ENCODE measurements around the gene FANCD2OS. TPM values are rescaled to one million over a fixed set of nuclear protein-coding genes. Genes with fewer than 3 reads are reported as not detected.
A peak's percentile ranks its signal among the peaks of the same experiment; 100 is the strongest.
"Not testable (repeated sequence)": the region's sequence is repeated elsewhere in the genome, so short reads cannot be mapped to it uniquely, and the experiment has no call there.

Gene FANCD2OS, protein sequence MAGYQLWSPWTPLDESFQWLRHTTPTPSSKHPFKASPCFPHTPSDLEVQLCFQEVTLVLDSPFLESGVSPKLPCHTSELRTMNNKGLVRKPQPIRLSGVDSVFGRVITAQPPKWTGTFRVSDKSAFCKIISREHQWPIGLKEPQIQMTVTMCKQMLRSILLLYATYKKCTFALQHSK
- polyA plus RNA-seq (ENCODE audit: insufficient read length), result not detected

DNA sequence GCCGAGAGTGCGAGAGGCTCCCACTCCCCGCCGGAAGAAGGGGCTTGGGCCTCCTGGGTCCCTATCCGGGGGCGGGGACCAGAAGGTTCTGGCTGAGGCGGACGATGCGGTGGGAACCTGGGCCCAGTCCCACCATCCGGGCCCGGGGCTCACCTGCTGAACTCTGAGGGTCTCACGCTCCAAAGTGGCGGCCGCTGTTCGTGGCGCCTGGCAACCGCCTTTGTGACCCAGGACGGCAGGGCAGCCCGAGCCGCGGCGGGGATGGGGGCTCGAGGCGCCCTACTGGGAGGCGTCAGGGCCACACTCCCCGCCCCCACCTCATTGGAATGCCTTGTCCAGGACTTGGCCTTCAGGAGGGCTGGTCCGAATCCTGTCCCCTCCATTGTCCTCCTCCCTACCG, at the start of gene FANCD2OS:
FANCD2OS (minus strand) TSS at position 165 of the 400 bp plus-strand sequence. CDS start 3,481 bp downstream, outside the sequence.
- DNase-seq, result no peak

DNA sequence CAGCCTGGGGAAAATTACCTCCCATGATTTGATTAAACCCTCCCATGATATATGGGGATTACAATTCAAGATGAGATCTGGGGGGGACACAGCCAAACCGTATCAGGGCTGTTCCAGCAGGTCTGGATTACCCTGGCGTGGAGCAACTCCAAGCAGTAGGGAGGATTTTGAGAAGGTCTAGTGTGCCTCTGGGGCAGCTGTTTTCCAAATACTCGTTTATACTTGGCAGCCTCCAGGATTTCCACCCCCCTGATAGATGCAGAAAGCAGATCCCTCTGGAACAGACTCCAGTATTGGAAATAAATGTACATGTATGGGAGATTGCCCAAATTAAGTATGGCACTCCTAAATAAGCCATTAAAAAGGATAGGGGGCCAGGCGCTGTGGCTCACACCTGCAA, 49.0 kb upstream of the FANCD2OS start:
- peak; percentile 72 for DNase-seq

DNA sequence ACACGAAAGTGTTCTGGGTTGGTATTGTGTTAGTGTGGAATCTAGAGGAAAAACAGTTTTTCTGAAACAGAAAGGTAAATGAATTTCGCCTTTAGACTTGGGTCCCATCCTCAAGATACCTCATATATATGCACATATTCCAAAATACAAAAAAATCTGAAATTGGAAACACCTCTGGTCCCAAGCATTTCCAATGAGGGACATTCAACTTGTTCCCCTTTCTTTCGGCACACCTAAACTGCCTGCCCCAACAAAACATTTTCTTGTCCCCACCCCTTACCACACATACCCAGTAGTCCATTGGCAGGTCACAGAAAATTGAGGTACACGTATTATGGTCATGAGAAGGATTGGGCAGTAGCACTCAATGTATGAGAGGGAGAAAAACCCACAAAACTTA, 47.6 kb upstream of the FANCD2OS start:
- no peak for DNase-seq

DNA sequence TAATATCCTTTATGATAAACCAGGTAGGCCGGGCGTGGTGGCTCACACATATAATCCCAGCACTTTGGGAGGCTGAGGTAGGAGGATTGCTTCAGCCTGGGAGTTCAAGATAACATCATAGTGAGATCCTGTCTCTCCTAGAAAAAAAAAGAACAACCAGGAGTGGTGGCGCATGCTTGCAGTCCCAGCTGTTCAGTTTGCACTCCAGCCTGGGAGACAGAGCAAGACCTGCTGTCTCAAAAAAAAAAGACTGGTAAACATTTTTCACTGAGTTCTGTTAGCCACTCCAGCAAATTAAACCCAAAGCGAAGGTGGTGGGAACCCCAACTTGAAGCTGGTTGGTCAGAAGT, 47.0 kb upstream of the FANCD2OS start:
- DNase-seq, result no peak

DNA sequence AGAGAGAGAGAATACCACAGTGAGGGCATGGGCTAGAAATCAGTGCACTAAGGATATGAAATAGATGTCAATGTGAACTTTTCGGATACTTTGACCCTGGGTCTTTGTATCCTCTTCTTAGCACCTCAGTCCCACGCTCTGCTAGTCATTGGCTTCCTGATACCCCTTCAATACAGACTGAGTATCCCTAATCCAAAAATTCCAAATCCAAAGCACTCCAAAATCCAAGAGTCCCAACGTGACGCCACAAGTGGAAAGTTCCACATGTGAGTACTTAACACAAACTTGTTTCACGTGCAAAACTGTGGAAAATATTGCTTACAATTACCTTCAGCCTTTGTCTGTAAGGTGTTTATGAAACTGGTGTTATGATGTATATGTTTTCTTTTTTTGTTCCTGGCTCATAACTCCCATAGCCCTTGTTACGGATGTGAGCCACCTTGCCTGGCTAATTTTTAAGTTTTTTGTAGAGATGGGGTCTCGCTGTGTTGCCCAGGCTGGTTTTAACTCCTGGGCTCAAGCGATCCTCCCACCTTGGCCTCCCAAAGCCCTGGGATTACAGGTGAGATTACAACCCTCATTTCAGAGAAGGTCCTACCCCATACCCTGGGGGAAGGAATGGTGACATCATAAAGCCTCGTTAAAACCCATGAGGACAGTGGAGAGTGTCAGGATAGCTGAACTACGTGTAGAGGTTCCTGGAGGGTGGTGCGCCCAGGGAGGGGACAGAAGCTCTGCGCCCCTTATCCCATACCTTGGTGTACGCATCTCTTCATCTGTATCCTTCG, 46.5 kb upstream of the FANCD2OS start:
- DNase-seq, result no peak

DNA sequence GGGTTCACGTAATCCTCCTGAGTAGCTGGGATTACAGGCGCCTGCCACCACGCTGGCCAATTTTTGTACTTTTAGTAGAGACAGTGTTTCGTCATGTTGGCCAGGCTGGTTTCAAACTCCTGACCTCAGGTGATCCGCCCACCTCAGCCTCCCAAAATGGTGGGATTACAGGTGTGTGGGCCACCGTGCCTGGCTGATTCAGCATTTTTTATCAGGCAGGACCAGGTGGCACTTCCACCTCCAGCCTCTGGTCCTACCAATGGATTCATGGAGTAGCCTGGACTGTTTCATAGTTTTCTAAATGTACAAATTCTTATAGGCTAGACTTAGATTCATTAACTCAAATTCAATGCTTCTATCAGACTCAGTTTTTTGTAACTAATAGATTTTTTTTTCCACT, 42.9 kb upstream of the FANCD2OS start:
- no peak for DNase-seq

DNA sequence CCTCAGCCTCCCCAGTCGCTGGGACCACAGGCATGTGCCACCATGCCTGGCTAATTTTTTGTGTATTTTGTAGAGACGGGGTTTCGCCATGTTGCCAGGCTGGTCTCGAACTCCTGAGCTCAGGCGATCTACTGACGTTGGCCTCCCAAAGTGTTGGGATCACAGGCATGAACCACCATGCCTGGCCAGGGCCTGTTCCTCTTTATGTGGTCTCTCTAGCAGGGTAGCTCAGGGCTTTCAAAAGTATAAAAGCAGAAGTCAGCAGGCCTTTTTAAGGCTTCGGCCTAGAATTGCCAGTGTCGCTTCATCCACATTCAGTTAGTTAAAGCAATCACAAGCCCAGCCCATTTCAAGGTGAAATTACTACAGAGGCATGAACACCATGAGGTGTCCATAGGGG, 41.2 kb upstream of the FANCD2OS start:
- no peak for DNase-seq

DNA sequence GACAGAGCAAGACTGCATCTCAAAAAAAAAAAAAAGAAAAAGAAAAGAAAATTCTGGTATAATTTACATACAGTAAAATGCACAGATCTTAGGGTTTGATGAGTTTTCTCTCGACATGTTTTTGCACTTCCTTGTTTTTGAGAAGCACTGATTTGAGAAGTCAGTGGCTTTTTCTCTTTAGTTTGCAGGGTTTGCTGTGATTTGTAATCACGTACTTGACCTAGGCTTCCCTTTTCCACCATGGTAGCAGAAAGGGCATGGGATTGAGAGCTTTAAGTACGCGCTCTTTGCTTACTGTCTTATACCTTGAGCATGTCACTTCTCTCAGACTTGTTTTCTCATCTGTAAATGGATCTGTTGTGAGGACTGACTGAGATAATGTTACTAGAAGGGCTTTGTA, 37.6 kb upstream of the FANCD2OS start:
- DNase-seq, result no peak

DNA sequence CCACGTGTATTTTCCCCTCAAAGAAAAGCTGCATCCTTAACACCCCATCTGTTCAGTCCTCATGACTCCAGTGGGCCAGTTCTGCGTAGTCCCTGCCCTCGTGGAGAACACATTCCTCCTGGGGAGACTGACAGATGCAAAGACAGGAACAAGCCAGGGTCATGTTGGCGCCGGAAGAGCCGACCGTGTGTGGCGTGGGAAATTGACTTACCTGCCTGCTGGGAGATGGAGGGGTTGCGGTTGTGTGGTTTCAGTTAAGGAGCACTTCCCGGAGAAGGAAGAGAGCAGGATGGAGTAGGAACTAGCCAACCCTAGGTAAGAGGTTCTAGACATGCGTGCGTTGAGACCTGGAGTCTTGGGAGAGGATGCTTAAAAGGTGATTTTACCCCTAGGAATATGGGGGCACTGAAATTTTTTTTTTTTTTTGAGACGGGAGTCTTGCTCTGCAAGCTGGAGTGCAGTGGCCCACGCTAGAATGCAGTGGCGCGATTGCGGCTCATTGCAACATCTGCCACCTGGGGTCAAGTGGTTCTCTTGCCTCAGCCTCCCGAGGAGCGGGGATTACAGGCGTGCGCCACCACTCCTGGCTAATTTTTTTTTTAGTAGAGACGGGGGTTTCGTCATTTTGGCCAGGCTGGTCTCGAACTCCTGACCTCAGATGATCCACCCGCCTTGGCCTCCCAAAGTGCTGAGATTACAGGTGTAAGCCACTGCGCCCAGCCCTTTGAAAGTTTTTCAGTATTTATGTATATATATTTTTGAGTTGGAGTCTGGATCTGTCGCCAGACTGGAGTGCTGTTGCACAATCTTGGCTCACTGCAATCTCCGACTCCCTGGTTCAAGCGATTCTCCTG, 34.9 kb upstream of the FANCD2OS start:
- no peak for DNase-seq

DNA sequence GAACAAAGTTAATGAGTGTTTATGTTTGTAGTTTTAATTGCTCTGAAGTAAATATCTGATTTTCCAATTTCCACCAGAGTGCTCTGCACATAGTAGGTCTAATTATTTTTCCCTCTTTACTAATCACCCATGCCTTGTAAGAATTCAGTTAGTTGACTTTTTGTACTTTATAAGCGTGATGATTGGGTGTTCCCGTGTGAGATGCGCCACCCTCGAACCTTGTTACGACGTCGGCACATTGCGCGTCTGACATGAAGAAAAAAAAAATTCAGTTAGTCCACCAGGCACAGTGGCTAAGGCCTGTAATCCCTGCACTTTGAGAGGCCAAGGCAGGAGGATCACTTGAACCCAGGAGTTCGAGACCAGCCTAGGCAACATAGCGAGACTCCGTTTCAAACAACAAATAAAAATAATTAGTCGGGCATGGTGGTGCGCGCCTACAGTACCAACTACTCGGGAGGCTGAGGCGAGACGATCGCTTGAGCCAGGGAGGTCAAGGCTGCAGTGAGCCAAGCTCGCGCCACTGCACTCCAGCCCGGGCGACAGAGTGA, 33.0 kb upstream of the FANCD2OS start:
- DNase-seq, result no peak

DNA sequence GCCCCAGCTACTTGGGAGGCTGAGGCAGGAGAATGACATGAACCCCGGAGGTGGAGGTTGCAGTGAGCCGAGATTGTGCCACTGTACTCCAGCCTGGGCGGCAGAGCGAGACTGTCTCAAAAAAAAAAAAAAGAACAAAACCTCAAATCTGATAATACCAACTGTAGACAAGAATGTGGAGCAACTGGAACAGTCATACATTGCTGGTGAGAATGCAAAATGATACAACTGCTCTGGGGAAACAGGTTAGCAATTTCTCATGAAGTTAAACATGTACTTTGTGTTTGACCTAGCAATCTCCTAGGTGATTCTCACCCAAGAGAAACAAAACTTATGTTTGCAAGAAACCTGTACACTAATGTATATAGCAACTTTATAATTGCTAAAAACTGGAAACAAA, 29.1 kb upstream of the FANCD2OS start:
- no peak for DNase-seq

DNA sequence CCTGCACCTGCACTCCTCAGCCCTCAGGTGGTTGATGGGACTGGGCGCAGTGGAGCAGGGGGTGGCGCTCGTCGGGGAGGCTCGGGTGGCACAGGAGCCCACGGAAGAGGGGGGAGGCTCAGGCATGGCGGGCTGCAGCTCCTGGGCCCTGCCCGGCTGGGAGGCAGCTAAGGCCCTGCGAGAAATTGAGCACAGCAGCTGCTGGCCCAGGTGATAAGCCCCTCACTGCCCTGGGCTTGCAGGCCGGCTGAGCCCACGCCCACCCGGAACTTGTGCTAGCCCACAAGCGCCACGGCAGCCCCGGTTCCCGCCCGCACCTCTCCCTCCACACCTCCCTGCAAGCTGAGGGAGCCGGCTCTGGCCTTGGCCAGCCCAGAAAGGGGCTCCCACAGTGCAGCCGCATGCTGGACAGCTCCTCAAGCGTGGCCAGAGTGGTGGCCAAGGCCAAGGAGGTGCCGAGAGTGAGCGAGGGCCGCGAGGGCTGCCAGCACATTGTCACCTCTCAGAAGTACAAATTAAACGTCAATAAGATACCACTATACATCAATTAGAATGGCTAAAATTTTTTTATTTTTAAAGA, 28.5 kb upstream of the FANCD2OS start:
- DNase-seq, result no peak

DNA sequence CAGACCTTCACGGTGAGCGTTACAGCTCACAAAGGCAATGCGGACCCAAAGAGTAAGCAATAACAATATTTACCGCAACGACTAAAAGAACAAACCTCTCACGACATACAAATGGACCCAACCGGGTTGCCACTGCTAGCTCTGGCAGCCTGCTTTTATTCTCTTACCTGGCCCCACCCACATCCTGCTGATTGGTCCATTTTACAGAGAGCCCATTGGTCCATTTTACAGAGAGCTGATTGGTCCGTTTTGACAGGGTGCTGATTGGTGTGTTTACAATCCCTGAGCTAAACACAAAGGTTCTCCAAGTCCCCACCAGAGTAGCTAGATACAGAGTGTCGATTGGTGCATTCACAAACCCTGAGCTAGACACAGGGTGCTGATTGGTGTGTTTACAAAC, 27.8 kb upstream of the FANCD2OS start:
- DNase-seq, result not testable (repeated sequence)

DNA sequence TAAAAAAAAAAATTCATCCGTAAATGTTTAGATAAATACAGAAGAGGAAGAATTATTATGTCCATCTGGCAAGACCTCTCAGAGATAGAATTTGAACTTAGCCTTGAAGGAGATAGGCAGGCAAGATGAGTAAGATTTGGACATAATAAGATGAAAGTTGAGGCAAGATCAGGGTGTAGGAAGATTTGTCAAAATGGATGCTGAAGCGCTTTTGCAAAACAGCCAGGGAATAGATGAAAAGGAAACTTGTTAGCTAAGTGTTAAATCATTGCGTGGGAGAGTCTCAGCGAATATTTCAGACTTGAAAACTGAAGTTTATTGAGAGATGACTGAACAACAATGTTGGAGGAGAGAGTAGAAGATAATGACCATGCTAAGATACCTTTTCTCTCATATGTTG, 14.7 kb upstream of the FANCD2OS start:
- DNase-seq, result no peak

DNA sequence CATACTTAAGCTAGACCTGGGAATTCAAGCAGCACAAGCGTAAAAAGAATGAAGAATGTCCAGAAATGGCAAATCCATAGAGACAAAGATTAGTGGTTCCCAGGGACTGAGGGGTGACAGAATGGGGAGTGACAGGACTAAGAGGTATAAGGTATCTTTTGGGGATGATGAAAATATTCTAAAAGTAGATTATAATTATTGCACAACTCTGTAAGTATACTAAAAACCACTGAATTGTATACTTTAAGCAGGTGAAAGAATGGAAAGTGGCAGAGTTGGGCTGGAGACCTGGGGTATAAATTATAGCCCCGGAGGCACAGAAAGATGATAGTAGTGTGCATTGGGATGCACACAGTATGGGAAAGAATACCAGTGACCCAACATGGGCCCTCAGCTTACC, 13.0 kb upstream of the FANCD2OS start:
- no peak for DNase-seq

DNA sequence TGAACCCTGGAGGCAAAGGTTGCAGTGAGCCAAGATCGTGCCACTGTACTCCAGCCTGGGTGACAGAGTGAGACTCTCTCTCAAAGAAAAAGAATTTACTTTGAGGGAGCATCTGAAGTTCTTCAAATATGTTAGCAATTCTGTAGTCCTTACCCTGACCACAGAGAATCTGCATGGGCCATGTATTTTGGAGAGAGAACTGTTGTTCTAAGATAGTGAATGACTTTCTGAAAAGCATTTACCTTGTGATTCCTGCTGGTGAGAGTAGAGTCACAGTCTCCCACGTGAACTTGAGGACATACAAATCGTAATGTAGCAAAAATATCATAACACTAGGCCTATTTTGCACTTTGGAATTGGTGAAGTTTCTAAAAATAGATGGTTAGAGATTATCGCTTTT, 11.3 kb upstream of the FANCD2OS start:
- DNase-seq, result no peak

DNA sequence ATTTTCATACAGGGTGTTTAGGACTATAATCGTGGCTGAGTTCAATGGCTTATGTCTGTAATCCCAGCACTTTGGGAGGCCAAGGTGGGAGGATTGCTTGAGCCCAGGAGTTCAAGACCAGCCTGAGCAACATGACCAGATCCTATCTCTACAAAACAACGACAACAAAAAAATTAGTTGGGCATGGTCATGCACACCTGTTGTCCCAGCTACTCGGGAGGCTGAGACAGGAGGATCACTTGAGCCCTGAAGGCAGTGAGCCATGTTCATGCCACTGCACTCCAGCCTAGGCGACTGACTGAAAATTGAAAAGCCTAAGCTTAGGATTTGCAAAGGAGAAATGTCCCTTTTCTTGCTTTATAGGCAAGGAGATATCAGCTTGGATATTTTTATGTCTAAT, 8.9 kb upstream of the FANCD2OS start:
- DNase-seq, result no peak

DNA sequence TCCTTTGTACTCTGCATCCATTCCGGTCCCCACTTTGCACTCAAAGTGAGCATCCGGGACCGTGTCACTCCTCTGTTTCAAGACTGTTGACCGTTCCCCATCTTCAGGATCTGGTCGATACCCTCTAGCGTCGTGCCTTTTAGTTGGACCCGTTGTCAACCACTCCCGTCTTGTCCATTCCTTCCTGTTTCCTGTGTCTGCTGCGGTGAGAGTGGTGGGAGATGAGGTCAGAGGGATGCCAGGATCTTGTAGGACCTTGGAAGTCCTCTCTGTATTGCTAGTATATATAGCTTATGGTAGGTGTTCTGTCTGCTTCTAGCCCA, 8.0 kb upstream of the FANCD2OS start:
- DNase-seq, result no peak

DNA sequence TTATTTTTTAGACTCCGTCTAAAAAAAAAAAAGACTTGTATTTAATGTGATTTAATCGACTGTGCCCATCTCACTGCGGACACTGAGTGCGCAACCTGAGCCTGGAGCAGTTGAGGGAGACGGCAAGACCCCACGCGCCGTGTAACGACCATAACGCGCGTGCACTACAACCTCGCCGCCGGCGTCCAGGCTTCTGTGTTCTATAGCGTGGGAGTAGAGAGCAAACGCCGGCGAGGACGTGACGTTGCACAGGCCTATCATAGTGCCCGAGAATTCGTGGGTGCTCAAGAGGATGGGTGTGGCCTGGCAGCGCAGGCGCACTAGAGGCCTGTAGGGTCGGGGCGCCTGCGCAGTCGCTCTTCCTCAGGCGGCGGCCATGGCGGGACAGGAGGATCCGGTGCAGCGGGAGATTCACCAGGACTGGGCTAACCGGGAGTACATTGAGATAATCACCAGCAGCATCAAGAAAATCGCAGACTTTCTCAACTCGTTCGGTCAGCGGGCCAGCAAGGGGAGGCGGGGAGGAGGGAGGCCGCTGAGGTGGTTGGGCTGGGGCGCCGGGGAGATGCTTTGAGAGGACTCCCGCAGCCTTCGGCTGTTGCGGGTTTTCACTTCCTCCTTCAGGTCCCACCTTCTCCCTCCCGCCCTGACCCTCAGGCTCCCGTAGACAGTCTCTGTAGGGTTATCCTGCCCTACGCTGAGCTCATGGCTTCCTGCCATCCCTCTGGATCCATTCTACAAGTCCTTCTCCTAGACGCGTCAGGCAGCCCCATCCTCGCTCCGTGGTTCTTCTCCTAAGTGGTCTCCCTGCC, 7.5 kb upstream of the FANCD2OS start, which contains the start of gene BRK1:
BRK1 (plus strand) TSS at position 350 of the 812 bp plus-strand sequence; CDS start at position 377, 27 bp downstream.
- peak; percentile 94 for DNase-seq

DNA sequence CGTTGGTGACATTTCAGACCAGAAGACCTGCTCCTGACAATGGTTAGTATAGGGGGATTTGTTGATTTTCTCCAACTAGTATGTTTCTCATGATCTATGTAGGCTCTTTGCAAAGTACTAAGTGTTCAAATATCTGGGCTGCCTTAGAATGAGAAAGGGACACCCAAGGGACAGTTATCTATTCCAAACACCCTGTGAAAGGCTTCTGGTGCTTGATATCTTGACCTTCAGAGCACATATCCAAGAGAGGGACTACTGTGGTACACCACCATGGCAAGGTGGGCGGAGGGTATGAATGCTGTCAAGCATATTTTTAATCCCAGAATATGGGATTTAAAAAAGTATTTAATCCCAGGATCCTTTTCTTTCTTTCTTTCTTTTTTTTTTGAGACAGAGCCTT, 1.1 kb downstream of the FANCD2OS start:
- no peak for DNase-seq

DNA sequence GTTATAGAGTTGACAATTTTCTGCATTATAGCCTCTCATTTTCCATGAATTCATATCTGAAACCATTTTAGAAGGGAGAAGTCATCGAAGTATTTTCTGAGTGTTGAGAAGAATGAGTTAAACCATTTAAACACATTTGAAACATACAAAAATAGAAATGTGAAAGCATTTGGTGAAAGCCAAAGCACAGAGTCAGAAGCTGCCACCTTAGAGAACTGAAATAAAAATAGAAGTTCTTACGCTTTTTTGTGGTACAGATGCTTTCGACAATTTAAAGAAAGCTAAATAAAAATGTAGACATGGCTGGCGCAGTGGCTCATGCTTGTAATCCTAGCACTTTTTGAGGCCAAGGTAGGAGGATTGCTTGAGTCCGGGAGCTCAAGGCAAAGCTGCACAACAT, 9.0 kb downstream of the FANCD2OS start:
- no peak for DNase-seq

DNA sequence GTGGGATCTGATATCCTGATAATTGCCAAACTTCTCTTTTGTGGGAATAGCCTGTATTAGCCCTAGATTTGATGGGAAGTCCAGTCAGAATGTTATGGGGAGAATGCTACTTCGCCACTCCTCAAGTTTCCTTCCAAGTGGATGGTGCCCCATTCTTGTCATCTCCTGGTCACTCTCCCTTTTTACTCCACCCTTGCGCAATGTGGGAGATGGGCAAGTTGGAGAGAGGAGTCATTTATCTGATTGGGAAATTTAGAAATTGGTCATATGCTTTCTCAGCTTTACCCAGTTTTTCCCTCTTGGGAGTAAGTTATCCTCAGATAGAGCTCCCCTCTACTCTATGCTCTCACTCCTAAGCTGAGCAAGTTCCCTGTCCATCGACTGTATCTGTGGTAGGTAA, 14.4 kb downstream of the FANCD2OS start:
- DNase-seq, result no peak
